IMR-90 (cell line): Measurements from ENCODE around the gene BCL2L12. TPM values are rescaled to one million over a fixed set of nuclear protein-coding genes. Genes with fewer than 3 reads are reported as not detected.

Experiments
- ATAC-seq: fragments of 200-7000 bp; cut with Tn5 transposase; 2 replicates; pipeline ENCODE4 v1.9.1; 2020; ENCODE audit warnings: low read depth, mild to moderate bottlenecking, moderate library complexity
- BruUV-seq: library from RNA; stranded (reverse); fragments of 400-500 nt; replicated peaks from 2 replicates; lab custom pipeline; 2021; lab: Mats Ljungman, UMichigan
- CTCF ChIA-PET: fragments of 300-600 bp; formaldehyde crosslinking; extraction: SDS; loops from one replicate; lab custom pipeline; 2021; ENCODE audit warnings: antibody characterized with exemption; lab: Yijun Ruan, JAX
- POLR2A ChIA-PET: fragments of 300-600 bp; sonication (Branson Sonifier 250); formaldehyde crosslinking; loops from one replicate; lab custom pipeline; 2022; ENCODE audit warnings: antibody characterized with exemption; ENCODE audit not compliant: unreplicated experiment; lab: Charles Lee
- DNase-seq: peaks from one replicate; pipeline ENCODE4 v3.0.0; 2013
- H2AFZ ChIP-seq: replicated peaks from 2 replicates; pipeline ENCODE3; 2013; ENCODE audit warnings: low read length, mild to moderate bottlenecking; ENCODE audit not compliant: poor library complexity
- H2AK5ac ChIP-seq: 2 replicates; pipeline ENCODE4 v1.6.1; 2013; ENCODE audit warnings: low read depth, low read length, inconsistent platforms
- H2AK9ac ChIP-seq: replicated peaks from 2 replicates; pipeline ENCODE3; 2013; ENCODE audit warnings: mild to moderate bottlenecking, low read depth, low read length, moderate library complexity; ENCODE audit not compliant: poor library complexity
- H2BK120ac ChIP-seq: 2 replicates; pipeline ENCODE4 v1.6.1; 2013; ENCODE audit warnings: low read depth, low read length, inconsistent platforms
- H2BK15ac ChIP-seq: 3 replicates; pipeline ENCODE4 v1.6.1; 2013; ENCODE audit warnings: low read depth, low read length, inconsistent platforms
- H2BK20ac ChIP-seq: 2 replicates; pipeline ENCODE4 v1.6.1; 2013; ENCODE audit warnings: low read depth, mild to moderate bottlenecking, inconsistent platforms, low read length, moderate library complexity
- H2BK5ac ChIP-seq: 2 replicates; pipeline ENCODE4 v1.6.1; 2013; ENCODE audit warnings: mild to moderate bottlenecking, low read depth, low read length, inconsistent platforms; ENCODE audit not compliant: poor library complexity, severe bottlenecking
- H3K14ac ChIP-seq: replicated peaks from 2 replicates; pipeline ENCODE4 v1.6.1; 2013; ENCODE audit warnings: low read depth, low read length, inconsistent platforms
- H3K18ac ChIP-seq: 2 replicates; pipeline ENCODE4 v1.6.1; 2013; ENCODE audit warnings: low read depth, low read length, control low read depth
- H3K23ac ChIP-seq: 2 replicates; pipeline ENCODE4 v1.6.1; 2013; ENCODE audit warnings: low read depth, low read length, inconsistent platforms
- H3K27ac ChIP-seq: 2 replicates; pipeline ENCODE4 v1.5.1; 2013; ENCODE audit warnings: mild to moderate bottlenecking, control low read depth, low read length; ENCODE audit not compliant: insufficient read depth
- H3K27me3 ChIP-seq: 2 replicates; pipeline ENCODE4 v1.6.1; 2013; ENCODE audit warnings: low read length; ENCODE audit not compliant: control insufficient read depth, insufficient read depth
- H3K36me3 ChIP-seq: 2 replicates; pipeline ENCODE4 v1.6.1; 2013; ENCODE audit warnings: low read length, mixed read lengths; ENCODE audit not compliant: control insufficient read depth, insufficient read depth
- H3K4ac ChIP-seq: 2 replicates; pipeline ENCODE4 v1.6.1; 2013; ENCODE audit warnings: low read depth, low read length, inconsistent platforms
- H3K4me1 ChIP-seq: 2 replicates; pipeline ENCODE4 v1.6.1; 2013; ENCODE audit warnings: low read length, mixed read lengths; ENCODE audit not compliant: control insufficient read depth, insufficient read depth
- H3K4me2 ChIP-seq: 2 replicates; pipeline ENCODE4 v1.6.1; 2013; ENCODE audit warnings: low read depth, mild to moderate bottlenecking, control low read depth, low read length, moderate library complexity
- H3K4me3 ChIP-seq: 2 replicates; pipeline ENCODE4 v1.5.1; 2013; ENCODE audit warnings: low read depth, mild to moderate bottlenecking, control low read depth, low read length, moderate library complexity; ENCODE audit not compliant: insufficient read depth
- H3K56ac ChIP-seq: 2 replicates; pipeline ENCODE4 v1.6.1; 2013; ENCODE audit warnings: low read length, inconsistent platforms; ENCODE audit not compliant: insufficient read depth; ENCODE audit errors: extremely low read depth
- H3K79me1 ChIP-seq, 2 experiments: 2 replicates each; pipeline ENCODE4 v1.6.1; 2013; ENCODE audit warnings: low read length in 2 of 2, inconsistent platforms in 1 of 2, low read depth in 1 of 2
- H3K9ac ChIP-seq: 2 replicates; pipeline ENCODE4 v1.6.1; 2013; ENCODE audit warnings: low read depth, low read length, control low read depth
- H3K9me1 ChIP-seq: 2 replicates; pipeline ENCODE4 v1.6.1; 2013; ENCODE audit warnings: low read length, inconsistent platforms; ENCODE audit not compliant: insufficient read depth
- H3K9me3 ChIP-seq: 2 replicates; pipeline ENCODE4 v1.6.1; 2013; ENCODE audit warnings: low read length; ENCODE audit not compliant: control insufficient read depth, insufficient read depth
- H4K20me1 ChIP-seq: 2 replicates; pipeline ENCODE4 v1.6.1; 2013; ENCODE audit warnings: low read length, inconsistent platforms; ENCODE audit not compliant: insufficient read depth
- H4K5ac ChIP-seq: 2 replicates; pipeline ENCODE4 v1.6.1; 2013; ENCODE audit warnings: mild to moderate bottlenecking, low read depth, low read length, control low read depth
- H4K8ac ChIP-seq, 2 experiments: 2 replicates each; pipeline ENCODE4 v1.6.1; 2013; ENCODE audit warnings: low read depth in 2 of 2, low read length in 2 of 2, control low read depth in 1 of 2, inconsistent platforms in 1 of 2
- H4K91ac ChIP-seq: 2 replicates; pipeline ENCODE4 v1.6.1; 2013; ENCODE audit warnings: low read depth, low read length, inconsistent platforms; ENCODE audit not compliant: insufficient read depth
- BHLHE40 ChIP-seq: fragments of 150-350 bp; IDR thresholded peaks from 2 replicates; pipeline ENCODE4 v1.6.1; 2016; ENCODE audit warnings: mild to moderate bottlenecking, low read depth, low read length
- CEBPB ChIP-seq: IDR thresholded peaks from 2 replicates; pipeline ENCODE4 v1.6.1; 2012; ENCODE audit warnings: low read depth, low read length, improper control_type of control experiment
- CHD1 ChIP-seq: IDR thresholded peaks from 2 replicates; pipeline ENCODE4 v1.6.1; 2012; ENCODE audit warnings: low read depth, low read length, improper control_type of control experiment
- FOS ChIP-seq: fragments of 150-350 bp; IDR thresholded peaks from 2 replicates; pipeline ENCODE4 v1.6.1; 2016; ENCODE audit warnings: low read depth, low read length
- MAZ ChIP-seq: IDR thresholded peaks from 2 replicates; pipeline ENCODE4 v1.6.1; 2012; ENCODE audit warnings: low read depth, mild to moderate bottlenecking, low read length, improper control_type of control experiment, moderate library complexity, borderline replicate concordance
- MXI1 ChIP-seq: IDR thresholded peaks from 2 replicates; pipeline ENCODE4 v1.6.1; 2012; ENCODE audit warnings: low read depth, mild to moderate bottlenecking, low read length, moderate library complexity, borderline replicate concordance
- NFE2L2 ChIP-seq: fragments of 150-350 bp; IDR thresholded peaks from 2 replicates; pipeline ENCODE4 v1.6.1; 2016; ENCODE audit warnings: low read depth, mild to moderate bottlenecking, low read length
- POLR2A ChIP-seq: IDR thresholded peaks from 2 replicates; pipeline ENCODE4 v1.6.1; 2012; ENCODE audit warnings: mild to moderate bottlenecking, low read depth, low read length
- RCOR1 ChIP-seq: IDR thresholded peaks from 2 replicates; pipeline ENCODE4 v1.6.1; 2012; ENCODE audit warnings: mild to moderate bottlenecking, low read length, improper control_type of control experiment; ENCODE audit not compliant: insufficient replicate concordance
- RFX5 ChIP-seq: IDR thresholded peaks from 2 replicates; pipeline ENCODE4 v1.8.0; 2012; ENCODE audit warnings: low read depth, mild to moderate bottlenecking, low read length, moderate library complexity
- SMC3 ChIP-seq: fragments of 150-350 bp; IDR thresholded peaks from 2 replicates; pipeline ENCODE4 v1.6.1; 2016; ENCODE audit warnings: low read depth, mild to moderate bottlenecking, antibody characterized with exemption, low read length, moderate library complexity
- WGBS, 2 experiments: methylation state at CpG; one replicate each; pipeline versions ENCODE4 v1.1.5 to v1.1.7; 2013; ENCODE audit warnings: missing lambda C conversion rate in 2 of 2; ENCODE audit not compliant: insufficient read length in 1 of 2; ENCODE audit errors: extremely low coverage in 2 of 2; 5-methylcytosine and 5-hydroxymethylcytosine counted together
- dilution Hi-C: fragments of 300-500 bp; cut with HindIII; formaldehyde crosslinking; loops from one replicate; pipeline ENCODE4 v1.14.3; 2018; ENCODE audit warnings: low sequenced_read_pairs; ENCODE audit not compliant: unreplicated experiment
- in situ Hi-C: fragments of 300-500 bp; cut with MboI; formaldehyde crosslinking; loops from 3 replicates; pipeline ENCODE4 v1.14.3; 2019; ENCODE audit warnings: low sequenced_read_pairs, inconsistent platforms, mixed read lengths
- intact Hi-C: fragments of 100-400 bp; cut with micrococcal nuclease; formaldehyde crosslinking; loops from 2 replicates; pipeline ENCODE4 v1.10.0; 2022
- polyA plus RNA-seq, 3 experiments: library from polyadenylated mRNA; depleted of rRNA; stranded (reverse); fragments of >200 nt; gene quantifications; 2 replicates each; pipeline ENCODE4 v1.2.3, GENCODE V29; 2012; ENCODE audit warnings: low replicate concordance in 1 of 3
- total RNA-seq: library from RNA; depleted of rRNA; stranded (reverse); fragments of >200 nt; gene quantifications from 2 replicates; pipeline ENCODE4 v1.2.3, GENCODE V29; 2012
- TF ChIP-seq, protein P1 (sequence below): fragments of 150-350 bp; IDR thresholded peaks from 2 replicates; pipeline ENCODE4 v1.6.1; 2016; ENCODE audit warnings: low read depth, mild to moderate bottlenecking, low read length, moderate library complexity, borderline replicate concordance
- TF ChIP-seq, protein P2 (sequence below): conservative IDR thresholded peaks from 2 replicates; pipeline ENCODE4 v1.5.1; 2012; ENCODE audit warnings: mild to moderate bottlenecking, low read depth, low read length, improper control_type of control experiment

The BCL2L12 gene
- total and polyA plus RNA-seq, 2 of the 4 experiments (the other 2 are of a cell fraction): 3.9 to 32.6 TPM

DNA sequence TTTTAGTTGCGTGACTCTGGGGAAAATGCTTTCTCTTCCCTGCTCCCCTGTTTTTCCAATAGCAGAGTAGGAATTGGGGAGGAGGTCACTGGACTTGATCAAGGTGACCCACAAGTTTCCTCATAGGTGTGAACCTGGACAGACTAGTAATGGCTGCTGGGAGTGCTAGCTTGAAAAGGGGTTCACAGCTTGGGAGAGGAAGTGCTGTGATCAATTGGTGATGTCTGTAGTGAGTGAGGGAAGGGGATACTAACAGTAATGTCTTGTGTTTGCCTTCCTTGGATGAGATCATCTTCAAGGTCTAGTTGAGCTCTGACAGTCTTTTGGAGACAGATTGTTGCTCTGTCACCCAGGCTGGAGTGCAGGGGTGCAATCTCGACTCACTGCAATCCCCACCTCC, 1.7 kb downstream of the BCL2L12 start:
- no peaks in the 10 kb centered on the region for H3K9me3 ChIP-seq
- DNase-seq: no peak
- dilution Hi-C loops: no loop called here

More for the DNA sequence above, 1.7 kb downstream of the BCL2L12 start:
- Histone ChIP-seq H3K79me1 (peaks cover 8 to 63% of the 10 kb centered on the region in 2 experiments; a peak in 3 of 4 replicates), H2AFZ (no peak overlapping the region), H3K27me3 (no peaks in the 10 kb centered on the region), H3K4me2 (no peak overlapping the region), H3K9ac (no peak overlapping the region), H3K56ac (no peak overlapping the region), H3K4me3 (no peak overlapping the region), H4K20me1 (peaks cover 3% of the 10 kb centered on the region), H3K36me3 (peaks cover 10% of the 10 kb centered on the region), H4K5ac (no peak overlapping the region), H3K27ac (no peak overlapping the region), H2BK5ac (no peak overlapping the region), H4K8ac (no peak overlapping the region), H3K9me1 (peaks cover 3% of the 10 kb centered on the region; the same call in 1 of the 2 replicates), H4K91ac (no peak overlapping the region), H2BK15ac (no peak overlapping the region), H2AK9ac (no peak overlapping the region), H3K18ac (no peak overlapping the region), H2AK5ac (no peak overlapping the region), H3K14ac (no peak overlapping the region), H2BK20ac (no peak overlapping the region), H2BK120ac (no peak overlapping the region), H3K23ac (no peak overlapping the region), H3K4ac (no peak overlapping the region), H3K4me1 (peaks cover 11% of the 10 kb centered on the region)
- 80% methylated on average over 1 of the region's 2 CpGs; no CpG with 5 or more reads in 1 of the 2 experiments for WGBS, 2 experiments
- TF ChIP-seq RCOR1: no peak
- TF ChIP-seq SMC3: no peak
- no peak for TF ChIP-seq CEBPB
- TF ChIP-seq, protein P1, sequence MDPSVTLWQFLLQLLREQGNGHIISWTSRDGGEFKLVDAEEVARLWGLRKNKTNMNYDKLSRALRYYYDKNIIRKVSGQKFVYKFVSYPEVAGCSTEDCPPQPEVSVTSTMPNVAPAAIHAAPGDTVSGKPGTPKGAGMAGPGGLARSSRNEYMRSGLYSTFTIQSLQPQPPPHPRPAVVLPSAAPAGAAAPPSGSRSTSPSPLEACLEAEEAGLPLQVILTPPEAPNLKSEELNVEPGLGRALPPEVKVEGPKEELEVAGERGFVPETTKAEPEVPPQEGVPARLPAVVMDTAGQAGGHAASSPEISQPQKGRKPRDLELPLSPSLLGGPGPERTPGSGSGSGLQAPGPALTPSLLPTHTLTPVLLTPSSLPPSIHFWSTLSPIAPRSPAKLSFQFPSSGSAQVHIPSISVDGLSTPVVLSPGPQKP: no peak
- no peak for TF ChIP-seq CHD1
- TF ChIP-seq RFX5: no peak
- no peak for TF ChIP-seq MXI1
- TF ChIP-seq, protein P2, sequence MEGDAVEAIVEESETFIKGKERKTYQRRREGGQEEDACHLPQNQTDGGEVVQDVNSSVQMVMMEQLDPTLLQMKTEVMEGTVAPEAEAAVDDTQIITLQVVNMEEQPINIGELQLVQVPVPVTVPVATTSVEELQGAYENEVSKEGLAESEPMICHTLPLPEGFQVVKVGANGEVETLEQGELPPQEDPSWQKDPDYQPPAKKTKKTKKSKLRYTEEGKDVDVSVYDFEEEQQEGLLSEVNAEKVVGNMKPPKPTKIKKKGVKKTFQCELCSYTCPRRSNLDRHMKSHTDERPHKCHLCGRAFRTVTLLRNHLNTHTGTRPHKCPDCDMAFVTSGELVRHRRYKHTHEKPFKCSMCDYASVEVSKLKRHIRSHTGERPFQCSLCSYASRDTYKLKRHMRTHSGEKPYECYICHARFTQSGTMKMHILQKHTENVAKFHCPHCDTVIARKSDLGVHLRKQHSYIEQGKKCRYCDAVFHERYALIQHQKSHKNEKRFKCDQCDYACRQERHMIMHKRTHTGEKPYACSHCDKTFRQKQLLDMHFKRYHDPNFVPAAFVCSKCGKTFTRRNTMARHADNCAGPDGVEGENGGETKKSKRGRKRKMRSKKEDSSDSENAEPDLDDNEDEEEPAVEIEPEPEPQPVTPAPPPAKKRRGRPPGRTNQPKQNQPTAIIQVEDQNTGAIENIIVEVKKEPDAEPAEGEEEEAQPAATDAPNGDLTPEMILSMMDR: no peak
- TF ChIP-seq NFE2L2: no peak
- TF ChIP-seq FOS: no peak
- TF ChIP-seq MAZ: no peak
- TF ChIP-seq BHLHE40: no peak
- no peak for TF ChIP-seq POLR2A
- no peak for ATAC-seq
- CTCF ChIA-PET: interaction anchor here (0.6 kb wide), 1 partner anchor 29 kb away, joined by 4 read pairs; no protein-coding TSS in a partner anchor
- in situ Hi-C loops: loop anchor here (10.0 kb wide), 1 partner anchor 173 kb away; the partner anchor contains the start of gene RPS11
- no TSS peak for BruUV-seq
- intact Hi-C loops: no loop called here
- POLR2A ChIA-PET: no interaction called here
